Measurements from ENCODE around the gene TANGO6.

The TANGO6 gene

DNA sequence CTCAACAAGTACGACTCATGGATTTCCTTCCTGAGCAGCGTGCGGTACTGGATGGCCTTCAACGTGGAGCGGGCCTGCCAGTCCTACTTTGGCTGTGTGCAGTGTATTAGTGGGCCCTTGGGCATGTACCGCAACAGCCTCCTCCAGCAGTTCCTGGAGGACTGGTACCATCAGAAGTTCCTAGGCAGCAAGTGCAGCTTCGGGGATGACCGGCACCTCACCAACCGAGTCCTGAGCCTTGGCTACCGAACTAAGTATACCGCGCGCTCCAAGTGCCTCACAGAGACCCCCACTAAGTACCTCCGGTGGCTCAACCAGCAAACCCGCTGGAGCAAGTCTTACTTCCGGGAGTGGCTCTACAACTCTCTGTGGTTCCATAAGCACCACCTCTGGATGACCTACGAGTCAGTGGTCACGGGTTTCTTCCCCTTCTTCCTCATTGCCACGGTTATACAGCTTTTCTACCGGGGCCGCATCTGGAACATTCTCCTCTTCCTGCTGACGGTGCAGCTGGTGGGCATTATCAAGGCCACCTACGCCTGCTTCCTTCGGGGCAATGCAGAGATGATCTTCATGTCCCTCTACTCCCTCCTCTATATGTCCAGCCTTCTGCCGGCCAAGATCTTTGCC is 271.1 kb downstream of the TANGO6 start:
- H3K4me3 ChIP-seq (ENCODE audit: low read depth, low read length): no peak overlapping the region
- TF ChIP-seq, protein P1, sequence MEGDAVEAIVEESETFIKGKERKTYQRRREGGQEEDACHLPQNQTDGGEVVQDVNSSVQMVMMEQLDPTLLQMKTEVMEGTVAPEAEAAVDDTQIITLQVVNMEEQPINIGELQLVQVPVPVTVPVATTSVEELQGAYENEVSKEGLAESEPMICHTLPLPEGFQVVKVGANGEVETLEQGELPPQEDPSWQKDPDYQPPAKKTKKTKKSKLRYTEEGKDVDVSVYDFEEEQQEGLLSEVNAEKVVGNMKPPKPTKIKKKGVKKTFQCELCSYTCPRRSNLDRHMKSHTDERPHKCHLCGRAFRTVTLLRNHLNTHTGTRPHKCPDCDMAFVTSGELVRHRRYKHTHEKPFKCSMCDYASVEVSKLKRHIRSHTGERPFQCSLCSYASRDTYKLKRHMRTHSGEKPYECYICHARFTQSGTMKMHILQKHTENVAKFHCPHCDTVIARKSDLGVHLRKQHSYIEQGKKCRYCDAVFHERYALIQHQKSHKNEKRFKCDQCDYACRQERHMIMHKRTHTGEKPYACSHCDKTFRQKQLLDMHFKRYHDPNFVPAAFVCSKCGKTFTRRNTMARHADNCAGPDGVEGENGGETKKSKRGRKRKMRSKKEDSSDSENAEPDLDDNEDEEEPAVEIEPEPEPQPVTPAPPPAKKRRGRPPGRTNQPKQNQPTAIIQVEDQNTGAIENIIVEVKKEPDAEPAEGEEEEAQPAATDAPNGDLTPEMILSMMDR (IDR thresholded peaks at IDR 0.05; ENCODE audit: low read depth, low read length): no peak
- DNase-seq (ENCODE audit: low read depth, low spot score): no peak
- in situ Hi-C loops (cut with HindIII; ENCODE audit: low sequenced_read_pairs): no loop called here

DNA sequence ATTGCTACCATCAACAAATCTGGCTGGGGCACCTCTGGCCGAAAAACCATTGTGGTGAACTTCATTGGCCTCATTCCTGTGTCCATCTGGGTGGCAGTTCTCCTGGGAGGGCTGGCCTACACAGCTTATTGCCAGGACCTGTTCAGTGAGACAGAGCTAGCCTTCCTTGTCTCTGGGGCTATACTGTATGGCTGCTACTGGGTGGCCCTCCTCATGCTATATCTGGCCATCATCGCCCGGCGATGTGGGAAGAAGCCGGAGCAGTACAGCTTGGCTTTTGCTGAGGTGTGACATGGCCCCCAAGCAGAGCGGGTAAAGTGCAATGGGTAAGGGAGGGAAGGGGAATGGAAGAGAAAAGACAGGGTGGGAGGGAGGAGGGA is 271.6 kb downstream of the TANGO6 start:
- in situ Hi-C loops (cut with HindIII; ENCODE audit: low sequenced_read_pairs): no loop called here
- no peak overlapping the region for H3K4me3 ChIP-seq (ENCODE audit: low read depth, low read length)
- TF ChIP-seq, protein P1 (IDR thresholded peaks at IDR 0.05; ENCODE audit: low read depth, low read length): no peak
- no peak for DNase-seq (ENCODE audit: low read depth, low spot score)

DNA sequence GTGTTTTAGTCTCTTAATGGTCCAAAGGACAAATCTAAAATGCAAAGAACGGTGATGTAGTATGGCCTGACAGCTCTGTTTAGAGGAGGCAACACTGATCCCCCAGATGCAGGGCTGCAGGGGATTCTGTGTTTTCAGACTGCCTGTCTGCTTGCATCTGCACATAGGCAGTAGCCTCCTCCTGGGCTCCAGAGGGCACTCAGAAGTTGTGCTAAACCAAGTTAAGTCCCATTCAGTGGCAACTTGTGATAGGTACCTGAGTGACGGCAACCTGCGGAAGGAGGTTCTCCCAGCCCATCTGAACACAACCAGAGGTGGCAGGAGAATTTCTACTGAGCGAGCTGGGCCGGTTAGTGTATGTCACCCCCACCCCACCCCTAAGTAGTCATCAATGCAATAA is 272.0 kb downstream of the TANGO6 start:
- TF ChIP-seq, protein P1 (IDR thresholded peaks at IDR 0.05; ENCODE audit: low read depth, low read length): no peak
- in situ Hi-C loops (cut with HindIII; ENCODE audit: low sequenced_read_pairs): no loop called here
- DNase-seq (ENCODE audit: low read depth, low spot score): no peak

DNA sequence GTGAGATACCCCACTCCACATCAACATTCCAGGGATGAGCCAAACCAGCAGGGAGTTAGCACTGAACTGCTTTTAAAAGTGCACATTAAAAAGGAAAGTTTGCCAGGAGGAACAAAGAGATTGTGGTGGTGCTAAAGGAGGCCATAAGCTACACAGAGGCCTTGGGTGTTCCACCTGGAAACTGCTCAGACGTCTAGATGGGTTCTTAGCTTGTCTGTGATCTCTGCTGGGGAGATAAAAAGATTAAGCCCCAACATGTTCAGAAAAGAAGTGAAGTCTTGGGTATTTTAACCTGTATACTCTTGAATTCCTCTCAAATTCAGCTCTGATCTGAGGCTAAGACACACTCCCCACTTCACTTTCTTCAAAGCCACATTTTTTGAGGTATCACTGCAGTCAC is 272.5 kb downstream of the TANGO6 start:
- in situ Hi-C loops (cut with HindIII; ENCODE audit: low sequenced_read_pairs): no loop called here
- TF ChIP-seq, protein P1 (IDR thresholded peaks at IDR 0.05; ENCODE audit: low read depth, low read length): no peak
- H3K4me3 ChIP-seq (ENCODE audit: low read depth, low read length): no peak overlapping the region
- no peak for DNase-seq (ENCODE audit: low read depth, low spot score)

More for the DNA sequence above, 272.0 kb downstream of the TANGO6 start:
- no peak overlapping the region for H3K4me3 ChIP-seq (ENCODE audit: low read depth, low read length)

DNA sequence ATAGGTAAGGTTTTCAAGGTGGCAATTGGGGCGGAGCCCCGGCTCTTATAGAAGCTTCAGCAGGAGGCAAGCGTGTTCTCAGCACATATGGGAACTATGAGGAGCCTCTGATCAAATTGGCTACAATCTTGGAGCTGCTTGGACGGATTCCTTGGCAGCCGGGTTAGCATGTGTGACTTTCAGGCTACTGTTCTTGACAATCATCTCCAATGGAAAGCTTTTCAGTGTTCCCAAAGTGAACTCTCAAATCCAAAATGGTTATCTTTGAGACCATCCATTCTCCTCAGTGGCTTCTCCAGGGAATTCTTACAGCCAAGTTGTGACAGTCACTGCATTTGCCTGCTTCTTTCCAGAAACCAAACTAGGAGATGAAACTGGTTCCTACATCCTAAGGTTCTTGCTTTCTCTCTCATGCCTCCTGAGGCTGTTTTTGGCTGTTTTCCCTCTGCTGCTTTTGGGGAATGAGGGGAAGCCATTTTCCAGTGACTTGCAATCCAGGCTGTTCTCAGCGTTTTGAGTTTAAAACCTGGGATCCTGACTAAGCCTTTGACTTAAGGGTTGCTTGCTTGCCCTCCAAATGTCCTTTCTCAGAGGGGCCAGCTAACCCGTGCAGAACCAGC is 273.0 kb downstream of the TANGO6 start:
- in situ Hi-C loops (cut with HindIII; ENCODE audit: low sequenced_read_pairs): no loop called here
- H3K4me3 ChIP-seq (ENCODE audit: low read depth, low read length): no peak overlapping the region
- TF ChIP-seq, protein P1 (IDR thresholded peaks at IDR 0.05; ENCODE audit: low read depth, low read length): no peak
- DNase-seq (ENCODE audit: low read depth, low spot score): no peak

DNA sequence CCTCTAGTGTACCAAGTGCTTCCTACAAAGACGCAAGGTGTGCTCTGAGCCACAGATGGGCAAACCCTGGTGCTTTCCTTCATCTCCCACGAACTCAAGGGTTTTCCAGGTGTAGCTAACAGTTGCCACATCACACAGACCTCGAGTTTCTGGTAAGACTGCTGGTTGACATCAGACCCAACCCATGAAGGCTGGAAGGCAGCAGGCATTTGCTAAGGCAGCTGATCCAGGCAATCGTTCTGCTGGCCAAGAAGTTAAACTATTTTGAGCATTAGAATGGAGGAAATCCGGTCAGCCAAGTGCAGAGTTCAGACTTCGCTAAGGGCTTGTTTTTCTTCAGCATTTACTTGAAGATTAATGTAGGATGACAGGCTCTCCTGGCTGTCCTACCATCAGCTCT is 273.6 kb downstream of the TANGO6 start:
- no peak for DNase-seq (ENCODE audit: low read depth, low spot score)
- in situ Hi-C loops (cut with HindIII; ENCODE audit: low sequenced_read_pairs): no loop called here
- TF ChIP-seq, protein P1 (IDR thresholded peaks at IDR 0.05; ENCODE audit: low read depth, low read length): no peak
- H3K4me3 ChIP-seq (ENCODE audit: low read depth, low read length): no peak overlapping the region

Measured in astrocyte of the spinal cord (primary cell).